Activated CD8-positive, alpha-beta memory T cell treated with anti-CD3 and anti-CD28 coated beads, Interleukin-2, amount 50 U/mL, for 24 hours (primary cell): Measurements from ENCODE around the gene SLITRK5.

Experiments used
- DNase-seq: peaks from one replicate; pipeline ENCODE4 v3.0.0-alpha.2; 2020; ENCODE audit errors: extremely low read depth

The SLITRK5 gene

GRCh38 chr13:87671031-87671752, at the start of gene SLITRK5:
SLITRK5 (plus strand) TSS chr13:87671371; CDS start chr13:87675389, 4,018 bp downstream.
- DNase-seq, result peak; percentile 35

- DNase-seq, result no peak
Observed at GRCh38 chr13:87622971-87623370, 48.2 kb upstream of the SLITRK5 start.

GRCh38 chr13:87656306-87656705, 14.9 kb upstream of the SLITRK5 start:
- DNase-seq, result no peak

- DNase-seq, result no peak
Observed at GRCh38 chr13:87661471-87661870, 9.7 kb upstream of the SLITRK5 start.

GRCh38 chr13:87666831-87667230, 4.3 kb upstream of the SLITRK5 start:
- no peak for DNase-seq

GRCh38 chr13:87667686-87668085, 3.5 kb upstream of the SLITRK5 start:
- no peak for DNase-seq

GRCh38 chr13:87669379-87669978, 1.7 kb upstream of the SLITRK5 start:
- DNase-seq, result no peak

- no peak for DNase-seq
Observed at GRCh38 chr13:87671753-87672605, 808 bp downstream of the SLITRK5 start.

GRCh38 chr13:87674247-87674738, 3.1 kb downstream of the SLITRK5 start:
- DNase-seq, result no peak

GRCh38 chr13:87675851-87676250, 4.7 kb downstream of the SLITRK5 start:
- DNase-seq, result no peak

- DNase-seq, result no peak
Observed at GRCh38 chr13:87676254-87677042, 5.3 kb downstream of the SLITRK5 start.

- DNase-seq, result no peak
Observed at GRCh38 chr13:87677043-87677495, 5.9 kb downstream of the SLITRK5 start.

GRCh38 chr13:87677496-87678371, 6.6 kb downstream of the SLITRK5 start:
- DNase-seq, result no peak

GRCh38 chr13:87678372-87678752, 7.2 kb downstream of the SLITRK5 start:
- DNase-seq, result no peak

GRCh38 chr13:87680298-87680697, 9.1 kb downstream of the SLITRK5 start:
- no peak for DNase-seq

- DNase-seq, result no peak
Observed at GRCh38 chr13:87684850-87685742, 13.9 kb downstream of the SLITRK5 start.

GRCh38 chr13:87696458-87696857, 25.3 kb downstream of the SLITRK5 start:
- no peak for DNase-seq

GRCh38 chr13:87698268-87698667, 27.1 kb downstream of the SLITRK5 start:
- no peak for DNase-seq

- DNase-seq, result no peak
Observed at GRCh38 chr13:87709947-87710346, 38.8 kb downstream of the SLITRK5 start.
